Glomerular endothelial cell (primary cell): ENCODE results near the gene GRIK3. TPM values are rescaled to one million over a fixed set of nuclear protein-coding genes. Genes with fewer than 3 reads are reported as not detected.
"Not testable (repeated sequence)": the region's sequence is repeated elsewhere in the genome, so short reads cannot be mapped to it uniquely, and the experiment has no call there.

Experiments used
- DNase-seq: peaks from one replicate; pipeline ENCODE4 v3.0.0-alpha.2; 2011; ENCODE audit warnings: low read depth, low spot score; ENCODE audit errors: extremely low read depth
- total RNA-seq: library from RNA; depleted of rRNA; stranded (reverse); fragments of >200 nt; gene quantifications from 2 replicates; pipeline ENCODE4 v1.2.3, GENCODE V29; 2015

Gene GRIK3
- total RNA-seq, 1 donor from 2014 or later, result not detected

DNA sequence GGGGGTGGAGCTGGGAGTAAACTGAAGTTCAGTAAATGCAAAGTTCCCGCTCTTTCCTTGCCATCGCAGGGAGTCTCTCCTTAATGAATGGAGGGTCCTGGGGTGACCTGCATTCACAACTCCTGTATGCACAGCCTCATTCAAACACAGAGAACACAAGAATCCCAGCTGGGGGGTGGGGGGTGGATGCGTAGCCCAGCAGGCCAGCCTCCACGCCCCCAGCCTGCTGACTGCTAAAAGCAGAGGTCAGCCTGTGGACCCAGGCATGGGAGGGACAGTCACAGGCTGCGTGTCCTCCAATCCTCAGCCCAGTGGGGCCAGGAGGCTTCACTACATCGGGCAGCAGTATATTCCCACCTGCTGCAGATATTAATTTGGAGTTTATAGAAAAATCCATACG is 263.1 kb downstream of the GRIK3 start:
- no peak for DNase-seq

DNA sequence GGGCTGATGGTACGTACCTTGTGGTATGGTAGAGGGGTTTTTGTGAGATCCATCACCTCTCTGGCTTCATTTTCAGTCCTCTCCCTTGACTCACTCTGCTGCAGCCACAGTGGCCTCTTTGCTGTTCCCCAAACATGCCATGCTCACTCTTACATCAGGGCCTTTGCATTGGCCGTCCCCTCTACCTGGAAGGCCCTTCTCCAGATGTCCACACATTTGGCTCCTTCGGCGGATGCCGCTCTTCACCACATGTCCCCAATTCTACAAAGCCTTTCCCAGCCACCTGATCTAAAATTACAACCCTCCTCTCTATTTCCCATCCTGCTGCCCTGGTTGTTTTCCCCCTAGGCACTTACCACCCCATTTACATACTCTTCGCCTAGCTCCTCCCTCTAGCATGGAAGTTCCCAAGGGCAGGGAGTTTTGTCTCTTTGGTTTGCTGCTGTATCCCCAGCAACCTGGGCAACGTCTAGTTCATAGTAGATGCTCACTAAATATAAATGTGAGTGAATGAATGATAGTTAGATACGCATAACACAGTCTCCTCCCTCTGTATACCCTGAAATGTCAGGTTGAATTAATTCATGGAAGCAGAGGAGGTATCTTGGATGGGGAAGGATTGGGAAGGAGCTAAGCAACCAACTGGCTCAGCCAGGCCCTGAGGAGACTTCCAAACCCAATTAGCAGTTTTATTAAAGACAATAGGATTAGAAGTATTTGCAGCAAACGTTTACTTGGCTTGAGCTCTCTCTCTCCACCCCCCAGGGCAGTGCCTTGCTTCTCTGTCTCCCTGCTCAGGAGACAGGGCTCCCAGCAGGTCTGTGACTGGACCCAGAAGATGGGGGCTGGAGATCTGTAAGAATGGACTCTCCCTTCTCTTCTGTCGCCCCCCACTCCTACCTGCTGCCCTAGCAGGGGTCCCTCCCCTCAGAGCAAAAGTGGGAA is 264.2 kb downstream of the GRIK3 start:
- no peak for DNase-seq

GRCh38 chr1:36768486-36769178 is 265.7 kb downstream of the GRIK3 start:
- DNase-seq, result no peak

DNA sequence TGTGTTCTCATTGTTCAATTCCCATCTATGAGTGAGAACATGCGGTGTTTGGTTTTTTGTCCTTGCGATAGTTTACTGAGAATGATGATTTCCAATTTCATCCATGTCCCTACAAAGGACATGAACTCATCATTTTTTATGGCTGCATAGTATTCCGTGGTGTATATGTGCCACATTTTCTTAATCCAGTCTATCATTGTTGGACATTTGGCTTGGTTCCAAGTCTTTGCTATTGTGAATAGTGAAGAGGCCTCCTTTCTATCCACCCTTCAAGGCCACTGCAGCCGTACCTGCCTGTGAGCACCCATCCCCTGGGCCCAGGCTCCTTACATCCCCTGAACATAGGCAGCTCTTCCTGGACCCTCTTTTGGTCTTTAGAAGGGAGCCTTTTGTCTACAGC is 266.9 kb downstream of the GRIK3 start:
- DNase-seq, result not testable (repeated sequence)

GRCh38 chr1:36766481-36766880 is 267.8 kb downstream of the GRIK3 start:
- DNase-seq, result no peak

- no peak for DNase-seq
These were observed 268.5 kb downstream of the GRIK3 start for GRCh38 chr1:36765785-36766300.

DNA sequence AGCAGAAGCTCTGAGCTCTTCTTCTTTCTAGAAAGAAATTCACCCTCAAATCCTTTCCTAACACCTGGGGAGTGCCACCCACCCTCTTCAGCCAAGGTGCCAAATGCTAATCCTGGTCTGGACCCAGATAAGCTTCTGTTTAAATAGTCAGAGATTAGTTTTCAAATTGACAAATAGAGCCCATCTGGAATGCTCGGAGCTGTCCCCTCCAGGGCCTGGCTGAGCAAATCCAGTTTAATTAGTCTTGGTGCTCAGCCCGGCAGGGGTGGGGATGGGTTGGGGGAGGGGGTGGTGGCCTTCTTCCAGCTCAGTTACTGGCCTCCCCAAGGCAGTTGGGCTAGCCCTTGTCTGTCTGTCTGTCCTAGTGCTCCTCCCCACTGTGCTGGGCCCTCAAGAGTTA is 269.5 kb downstream of the GRIK3 start:
- DNase-seq, result no peak

DNA sequence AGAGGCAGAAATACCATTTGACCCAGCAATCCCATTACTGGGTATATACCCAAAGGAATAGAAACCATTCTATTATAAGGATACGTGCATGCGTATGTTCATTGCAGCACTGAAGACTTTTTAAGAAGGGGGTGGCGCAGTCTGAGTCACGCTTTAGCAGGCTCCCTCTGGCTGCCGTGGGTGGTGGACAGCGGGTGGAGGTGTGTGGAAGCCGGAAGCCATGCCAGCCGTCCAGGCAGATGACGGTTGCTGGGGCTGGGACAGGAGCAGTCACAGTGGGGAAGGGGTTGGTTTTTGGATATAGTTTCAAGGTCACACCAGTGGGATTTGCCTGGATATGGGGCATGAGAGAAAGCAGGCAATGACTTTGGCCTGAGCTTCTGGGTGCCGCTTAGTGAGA is 270.5 kb downstream of the GRIK3 start:
- DNase-seq, result no peak

DNA sequence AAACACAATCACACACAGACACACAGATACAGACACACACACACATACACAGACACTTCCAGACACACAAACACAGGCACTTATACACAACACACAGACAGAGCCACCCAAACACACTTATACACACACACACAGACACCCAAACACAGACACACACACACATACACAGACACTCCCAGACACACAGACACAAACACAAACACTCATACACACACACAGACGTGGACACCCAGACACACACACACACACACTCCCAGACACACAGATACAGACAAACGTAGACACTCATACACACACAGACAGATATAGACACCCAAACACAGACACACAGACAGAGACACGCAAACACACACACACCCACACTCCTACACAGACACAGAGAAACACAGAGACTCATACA is 272.1 kb downstream of the GRIK3 start:
- DNase-seq, result no peak

DNA sequence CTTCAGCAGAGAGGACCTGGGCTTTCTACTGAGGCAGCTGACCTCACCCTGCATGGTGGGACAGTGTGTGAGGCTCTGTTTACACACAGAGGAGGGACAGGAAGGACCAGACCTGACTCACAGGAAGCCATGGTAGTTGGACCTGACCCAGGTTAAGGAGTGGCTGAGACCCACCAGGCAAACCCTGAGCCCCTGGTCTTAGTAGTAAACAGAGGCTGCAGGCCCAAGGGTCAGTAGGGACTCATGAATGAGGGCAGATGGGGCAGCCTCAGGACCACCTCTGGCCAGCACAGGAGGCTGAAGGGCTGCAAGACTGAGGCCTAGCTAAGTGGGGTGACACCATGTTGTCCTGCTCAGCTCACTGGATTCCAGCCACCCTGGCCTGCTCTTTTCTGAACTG is 273.2 kb downstream of the GRIK3 start:
- no peak for DNase-seq

GRCh38 chr1:36760081-36760480 is 274.2 kb downstream of the GRIK3 start:
- no peak for DNase-seq

- DNase-seq, result no peak
These were observed 275.0 kb downstream of the GRIK3 start for GRCh38 chr1:36759355-36759754.

DNA sequence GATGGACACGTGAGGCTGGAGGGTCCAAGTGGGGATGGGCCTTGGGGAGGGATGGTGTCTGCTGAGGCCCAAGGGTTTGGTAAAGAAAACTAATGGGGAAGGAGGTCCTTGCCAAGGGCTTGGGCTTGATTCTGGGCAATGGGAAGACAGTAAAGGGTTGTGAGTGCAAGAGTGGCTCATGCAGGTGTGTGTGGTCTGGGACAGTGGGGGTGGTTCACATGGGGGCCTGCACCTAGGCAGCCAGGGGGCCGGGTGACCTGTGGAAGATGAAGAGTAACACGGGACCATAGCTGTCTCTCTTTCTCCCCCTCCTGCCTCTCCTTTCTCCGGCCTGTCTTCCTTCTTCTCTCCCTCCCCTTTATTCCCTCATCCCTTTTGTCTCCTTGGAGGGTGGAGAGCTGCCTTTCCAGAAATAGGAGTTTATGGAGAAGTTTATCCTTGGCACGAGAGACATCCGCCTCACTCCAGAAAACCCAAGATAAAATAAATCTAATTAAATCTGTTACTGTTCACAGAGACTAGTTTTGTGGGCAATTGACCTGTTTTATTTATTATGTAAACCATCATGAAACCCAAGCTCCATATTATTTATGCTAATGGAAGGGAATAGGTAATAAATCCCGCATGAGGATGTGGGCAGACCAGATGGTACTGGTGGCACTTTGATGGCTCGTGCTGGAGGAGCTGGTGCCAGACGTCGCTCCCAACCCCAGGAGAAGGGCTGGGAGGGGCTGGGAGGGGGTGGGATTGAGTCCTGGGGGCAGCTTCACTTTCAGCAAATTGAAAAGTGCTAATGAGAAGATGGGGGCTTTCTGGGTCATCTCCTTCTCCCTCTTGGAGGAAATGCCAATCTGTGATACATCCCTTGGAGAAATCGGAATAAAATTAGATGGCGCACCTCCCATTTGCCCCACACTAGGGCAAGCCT is 278.7 kb downstream of the GRIK3 start:
- DNase-seq, result no peak

- DNase-seq, result no peak
These were observed 279.9 kb downstream of the GRIK3 start for GRCh38 chr1:36754366-36754765.

DNA sequence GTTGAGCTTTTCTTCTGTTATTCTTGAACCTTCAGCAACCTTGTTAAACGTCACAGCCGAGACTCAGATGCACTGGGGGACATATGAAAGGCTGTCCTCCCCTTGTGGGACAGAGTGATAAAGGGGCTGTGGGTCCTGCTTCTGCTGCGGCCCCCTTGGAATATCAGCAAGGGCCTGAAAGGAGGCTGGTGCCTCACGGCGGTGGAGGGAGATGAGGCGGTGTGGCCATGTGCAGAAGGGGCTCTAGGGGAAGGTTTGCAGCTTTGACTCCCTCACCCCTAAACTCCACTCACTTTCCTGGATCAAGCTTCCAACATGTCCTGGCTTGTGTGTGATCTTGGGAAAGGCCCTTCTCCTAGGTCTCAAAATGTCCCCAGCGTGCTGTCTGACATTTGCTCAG is 280.9 kb downstream of the GRIK3 start:
- no peak for DNase-seq

- no peak for DNase-seq
These were observed 281.4 kb downstream of the GRIK3 start for GRCh38 chr1:36752891-36753361.

- no peak for DNase-seq
These were observed 281.9 kb downstream of the GRIK3 start for GRCh38 chr1:36752431-36752830.

DNA sequence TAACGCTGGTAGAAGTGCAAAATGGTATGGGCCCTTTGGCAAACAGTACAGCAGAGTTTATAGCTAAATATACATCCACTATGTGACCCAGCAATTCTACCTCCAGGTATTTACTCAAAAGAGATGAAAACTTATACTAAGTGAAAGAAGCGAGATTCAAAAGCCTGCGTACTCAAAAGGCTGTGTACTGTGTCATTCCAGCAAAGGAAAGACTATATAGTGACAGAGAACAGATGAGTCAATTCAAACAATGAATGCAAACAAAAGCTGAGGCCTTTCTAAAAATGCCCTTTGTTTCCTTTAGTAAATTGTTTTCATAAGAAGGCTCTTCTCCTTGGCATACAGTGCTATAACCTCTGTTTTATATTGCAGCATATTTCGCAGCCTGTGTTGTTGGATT is 282.8 kb downstream of the GRIK3 start:
- no peak for DNase-seq

DNA sequence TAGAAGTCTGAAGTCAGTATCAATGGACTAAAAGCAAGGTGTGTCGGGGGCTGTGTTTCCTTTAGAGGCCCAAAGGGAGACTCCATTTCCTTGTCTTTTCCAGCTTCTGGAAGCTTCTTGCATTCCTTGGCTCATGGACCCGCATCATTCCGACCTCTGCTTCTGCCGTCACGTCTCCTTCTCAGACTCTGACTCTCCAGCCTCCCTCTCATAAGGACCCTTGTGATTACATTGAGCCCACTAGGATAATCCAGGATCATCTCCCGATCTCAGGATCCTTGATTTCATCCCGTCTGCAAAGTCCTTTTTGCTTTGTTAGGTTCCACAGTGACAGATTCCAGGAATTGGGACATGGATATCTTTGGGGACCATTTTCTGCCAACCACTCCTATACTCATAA is 285.8 kb downstream of the GRIK3 start:
- no peak for DNase-seq
